Cardiac muscle cell (in vitro differentiated cells and primary cell): ENCODE measurements around the gene CLEC4M. TPM values are rescaled to one million over a fixed set of nuclear protein-coding genes. Genes with fewer than 3 reads are reported as not detected.

Source experiments
- DNase-seq, 2 donors: peaks; one replicate each; pipeline versions ENCODE4 v3.0.0 to v3.0.0-alpha.2; 2010 to 2017; ENCODE audit warnings: low read depth in 1 of 2, low spot score in 1 of 2
- H3K27ac ChIP-seq: fragments of 200-600 bp; sonication (generic); 2 replicates; pipeline ENCODE4 v1.5.1; 2016
- H3K27me3 ChIP-seq: fragments of 200-600 bp; sonication (generic); 2 replicates; pipeline ENCODE4 v1.6.0; 2016; ENCODE audit warnings: control low read depth
- H3K36me3 ChIP-seq: fragments of 200-600 bp; sonication (generic); 2 replicates; pipeline ENCODE4 v1.5.1; 2016; ENCODE audit warnings: control low read depth
- H3K4me1 ChIP-seq: fragments of 200-600 bp; sonication (generic); 2 replicates; pipeline ENCODE4 v1.8.1; 2017; ENCODE audit warnings: low read depth, mild to moderate bottlenecking, mixed run types
- H3K4me3 ChIP-seq: fragments of 200-600 bp; sonication (generic); 2 replicates; pipeline ENCODE4 v1.5.1; 2016; ENCODE audit warnings: mild to moderate bottlenecking
- H3K9me3 ChIP-seq: fragments of 200-600 bp; sonication (generic); 2 replicates; pipeline ENCODE4 v1.5.1; 2017; ENCODE audit warnings: low read depth, mild to moderate bottlenecking, control low read depth
- CTCF ChIP-seq: IDR thresholded peaks from 2 replicates; pipeline ENCODE4 v1.5.1; 2012; ENCODE audit warnings: low read depth, mild to moderate bottlenecking, low read length
- polyA plus RNA-seq: library from polyadenylated mRNA; unstranded; fragments of >200 nt; fragmentation: Nextera tagmentation; extraction: Ambion mirVana; gene quantifications from 2 replicates; pipeline ENCODE4 v1.2.1, GENCODE V29; 2016
- total RNA-seq: library from RNA; depleted of rRNA; stranded (reverse); fragments of >200 nt; gene quantifications from 2 replicates; pipeline ENCODE4 v1.2.3, GENCODE V29; 2016

The CLEC4M gene
- total and polyA plus RNA-seq, 2 experiments from 2014 or later, result 0.48 to 0.54 TPM

DNA sequence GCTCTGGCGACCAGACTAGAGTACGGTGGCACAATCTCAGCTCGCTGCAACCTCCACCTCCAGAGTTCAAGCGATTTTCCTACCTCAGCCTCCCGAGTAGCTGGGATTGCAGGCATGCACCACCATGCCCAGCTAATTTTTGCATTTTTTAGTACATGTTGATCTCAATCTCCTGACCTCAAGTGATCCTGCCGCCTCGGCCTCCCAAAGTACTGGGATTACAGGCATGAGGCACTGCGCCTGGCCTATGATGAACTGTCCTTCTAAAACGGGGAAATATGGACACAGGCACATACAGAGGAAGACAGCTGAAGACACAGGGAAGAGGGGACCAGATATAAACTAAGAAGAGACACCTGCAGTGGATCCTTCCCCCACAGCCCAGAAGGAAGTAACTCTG is 12.7 kb downstream of the CLEC4M start:
- H3K36me3 ChIP-seq, result no peaks in the 10 kb centered on the region
- no peak for TF ChIP-seq CTCF
- H3K9me3 ChIP-seq, result no peaks in the 10 kb centered on the region
- H3K4me3 ChIP-seq, result no peak overlapping the region
- no peak overlapping the region for H3K27ac ChIP-seq
- DNase-seq, result no peak
- H3K27me3 ChIP-seq, result no peaks in the 10 kb centered on the region
- no peaks in the 10 kb centered on the region for H3K4me1 ChIP-seq

- H3K27ac ChIP-seq, result no peak overlapping the region
- TF ChIP-seq CTCF, result no peak
- no peak for DNase-seq
- no peaks in the 10 kb centered on the region for H3K9me3 ChIP-seq
- H3K27me3 ChIP-seq, result peaks cover 2% of the 10 kb centered on the region
- no peaks in the 10 kb centered on the region for H3K36me3 ChIP-seq
- H3K4me1 ChIP-seq, result no peaks in the 10 kb centered on the region
- no peak overlapping the region for H3K4me3 ChIP-seq
Measured at GRCh38 chr19:7778081-7778480, 15.0 kb downstream of the CLEC4M start.

GRCh38 chr19:7779631-7780486 is 16.8 kb downstream of the CLEC4M start:
- no peak for TF ChIP-seq CTCF
- H3K36me3 ChIP-seq, result no peaks in the 10 kb centered on the region
- H3K27me3 ChIP-seq, result peaks cover 19% of the 10 kb centered on the region
- H3K9me3 ChIP-seq, result no peaks in the 10 kb centered on the region
- H3K27ac ChIP-seq, result no peak overlapping the region
- H3K4me1 ChIP-seq, result no peaks in the 10 kb centered on the region
- DNase-seq, result no peak
- H3K4me3 ChIP-seq, result no peak overlapping the region

GRCh38 chr19:7781157-7781556 is 18.1 kb downstream of the CLEC4M start:
- H3K4me1 ChIP-seq, result no peaks in the 10 kb centered on the region

DNA sequence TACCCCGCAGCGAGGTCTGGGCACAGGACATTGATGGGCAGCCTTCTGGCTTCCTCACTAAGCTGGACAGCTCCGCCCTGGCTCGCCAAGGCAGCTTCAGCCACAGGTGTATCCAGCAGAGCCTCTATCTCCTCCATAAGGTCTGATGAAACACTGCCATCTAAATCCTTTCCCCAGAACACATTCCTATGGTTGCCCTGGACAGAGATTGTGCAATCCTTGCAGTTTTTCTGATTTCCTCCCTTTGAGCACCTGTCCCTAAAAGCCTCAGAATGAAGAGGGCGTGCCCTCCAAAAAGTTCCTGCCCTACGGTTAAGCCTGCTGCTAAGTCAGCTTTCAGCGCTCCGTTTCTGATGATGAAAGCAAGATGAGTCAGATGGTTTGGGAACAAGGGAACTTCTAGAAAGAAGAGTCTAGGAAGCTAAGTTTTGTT is 21.0 kb downstream of the CLEC4M start:
- H3K27ac ChIP-seq, result no peak overlapping the region
- peak in 1 of 2 donors; percentile 62 for DNase-seq
- H3K27me3 ChIP-seq, result peaks cover 56% of the 10 kb centered on the region
- TF ChIP-seq CTCF, result no peak
- H3K4me1 ChIP-seq, result no peaks in the 10 kb centered on the region
- H3K9me3 ChIP-seq, result no peaks in the 10 kb centered on the region
- no peak overlapping the region for H3K4me3 ChIP-seq
- no peaks in the 10 kb centered on the region for H3K36me3 ChIP-seq

More at GRCh38 chr19:7781157-7781556, 18.1 kb downstream of the CLEC4M start:
- Histone ChIP-seq H3K9me3 (no peaks in the 10 kb centered on the region), H3K27ac (no peak overlapping the region), H3K27me3 (peaks cover 28% of the 10 kb centered on the region), H3K36me3 (no peaks in the 10 kb centered on the region), H3K4me3 (no peak overlapping the region)
- peak in 1 of 2 donors; percentile 39 for DNase-seq
- no peak for TF ChIP-seq CTCF
